HG03103 (cell line): ENCODE data around the gene ZBTB39.
"Not testable (repeated sequence)": the region's sequence is repeated elsewhere in the genome, so short reads cannot be mapped to it uniquely, and the experiment has no call there.

Experiments used
- ATAC-seq: cut with Tn5 transposase; IDR thresholded peaks from one replicate; pipeline ENCODE4 v1.9.1; 2021; ENCODE audit warnings: low read depth; ENCODE audit not compliant: unreplicated experiment

ZBTB39 gene

DNA sequence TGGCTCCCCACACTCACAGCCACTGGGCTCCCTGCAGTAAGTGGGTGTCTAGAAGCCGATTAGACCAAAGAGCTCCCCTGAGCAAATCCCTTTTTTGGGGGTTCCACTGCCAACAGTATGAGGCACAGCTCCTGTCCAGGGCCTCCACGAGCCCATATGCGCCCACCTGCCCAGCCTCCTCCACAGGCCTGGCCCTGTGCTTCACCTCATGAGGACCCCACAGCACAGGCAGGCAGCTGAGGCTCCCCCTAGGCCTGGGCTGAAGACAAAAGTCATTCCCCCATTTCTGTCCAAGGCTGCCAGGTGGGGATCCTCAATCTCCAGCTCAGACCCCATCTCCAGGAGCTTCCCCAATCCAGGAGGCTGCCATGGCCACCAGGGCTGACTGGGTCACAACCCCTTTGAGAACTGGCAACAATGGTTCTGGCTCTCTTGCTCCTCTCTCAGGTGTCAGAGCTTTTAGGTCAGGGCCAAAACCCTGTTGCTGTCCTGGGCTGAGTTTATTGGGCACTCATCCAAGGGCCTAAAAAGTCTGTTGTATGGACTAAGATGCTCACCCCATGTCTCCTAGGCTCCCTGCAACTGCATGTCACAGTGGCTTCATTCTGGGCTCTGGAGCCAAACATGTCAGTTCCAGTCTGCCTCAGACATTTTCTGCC is 23.6 kb downstream of the ZBTB39 start:
- not testable (repeated sequence) for ATAC-seq

DNA sequence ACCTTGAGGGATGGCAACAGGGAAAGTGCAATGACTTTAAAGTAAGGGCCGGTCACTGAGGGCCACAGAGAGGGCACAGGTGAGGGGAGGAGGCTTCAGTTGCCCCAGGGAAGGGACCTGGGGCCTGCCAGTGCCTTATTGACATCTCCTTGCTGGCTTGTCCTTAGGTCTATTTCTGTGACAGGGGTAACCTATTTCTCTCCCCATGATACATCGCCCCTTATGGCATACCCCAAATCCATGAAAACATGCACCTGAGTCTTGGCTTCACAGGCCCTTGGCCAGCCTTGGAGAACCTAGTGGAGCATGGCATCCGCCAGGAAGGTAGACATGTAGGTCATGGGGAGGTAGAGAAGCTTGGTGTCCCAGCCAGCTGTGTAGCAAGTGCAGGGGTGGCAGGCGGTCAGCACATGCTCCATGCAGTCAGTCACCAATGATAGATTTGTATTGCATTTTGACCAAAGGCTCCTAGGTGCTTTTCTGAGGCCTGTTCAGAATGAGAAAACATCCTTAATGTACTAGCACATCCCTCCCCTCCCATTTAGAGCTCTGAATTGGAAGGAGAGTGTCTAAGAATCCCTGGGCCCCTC is 25.3 kb downstream of the ZBTB39 start:
- ATAC-seq, result no peak

GRCh38 chr12:56980268-56980667 is 26.1 kb downstream of the ZBTB39 start:
- no peak for ATAC-seq

DNA sequence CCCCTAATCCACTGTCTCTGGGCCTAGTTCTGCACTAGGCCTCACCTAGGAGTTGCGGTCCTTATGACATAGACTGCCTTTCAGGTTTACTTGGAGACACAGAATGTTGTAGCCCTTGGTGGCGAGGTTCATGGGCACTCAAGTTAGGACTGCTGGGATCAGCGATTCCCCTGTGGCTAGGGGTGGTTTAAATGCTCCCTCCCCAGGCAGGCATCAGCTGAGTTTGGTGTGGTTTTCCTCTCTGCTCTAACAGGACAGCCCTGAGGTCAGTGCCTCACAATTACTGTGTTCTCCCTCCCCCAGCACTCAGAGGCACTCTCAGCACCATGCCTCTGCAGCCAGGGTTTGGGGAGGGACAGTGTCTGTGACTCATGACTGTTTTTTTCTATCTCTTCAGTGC is 26.7 kb downstream of the ZBTB39 start:
- no peak for ATAC-seq

DNA sequence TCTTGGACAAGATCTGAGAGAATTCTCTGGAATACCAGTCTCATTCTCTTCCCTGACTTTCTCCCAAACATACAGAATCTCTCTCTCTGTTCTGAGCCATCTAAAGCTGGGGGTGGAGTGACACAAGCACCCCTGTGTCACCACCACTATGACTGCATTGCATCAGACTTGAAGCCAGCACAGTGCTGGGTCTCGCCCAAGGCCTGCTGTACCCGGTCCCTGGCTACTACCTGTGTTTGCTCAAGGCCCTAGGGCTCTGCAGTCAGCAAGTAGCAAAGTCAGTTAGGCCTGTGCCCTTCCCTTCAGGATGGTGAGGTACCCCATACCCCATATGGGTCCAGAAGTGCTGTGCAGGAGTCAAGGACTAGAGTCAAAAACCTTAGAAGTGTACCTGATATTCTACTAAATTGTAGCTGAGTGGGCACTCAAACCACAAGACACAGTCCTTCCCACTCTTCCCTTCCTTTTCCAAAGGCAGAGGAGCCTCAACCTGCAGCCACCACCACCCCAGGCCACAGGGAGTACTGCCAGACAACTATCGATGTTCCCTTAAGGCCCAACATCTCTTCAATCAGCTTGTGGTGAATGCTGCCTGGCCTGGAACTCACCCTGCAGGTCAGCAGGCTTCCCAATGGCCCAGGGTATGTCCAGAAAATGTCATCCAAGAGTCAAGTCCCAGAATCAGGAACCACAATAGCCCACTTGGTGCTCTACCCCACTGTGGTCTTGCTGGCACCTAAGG is 27.8 kb downstream of the ZBTB39 start:
- ATAC-seq, result no peak

DNA sequence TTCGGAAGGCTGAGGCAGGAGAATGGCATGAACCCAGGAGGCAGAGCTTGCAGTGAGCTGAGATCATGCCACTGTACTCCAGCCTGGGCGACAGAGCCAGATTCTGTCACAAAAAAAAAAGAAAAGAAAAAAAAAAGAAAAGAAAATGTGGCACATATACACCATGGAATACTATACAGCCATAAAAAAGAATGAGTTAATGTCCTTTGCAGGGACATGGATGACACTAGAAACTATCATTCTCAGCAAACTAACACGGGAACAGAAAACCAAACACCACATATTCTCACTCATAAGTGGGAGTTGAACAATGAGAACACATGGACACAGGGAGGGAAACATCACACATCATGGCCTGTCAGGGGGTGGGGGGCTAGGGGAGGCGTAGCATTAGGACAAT is 29.0 kb downstream of the ZBTB39 start:
- ATAC-seq, result not testable (repeated sequence)

DNA sequence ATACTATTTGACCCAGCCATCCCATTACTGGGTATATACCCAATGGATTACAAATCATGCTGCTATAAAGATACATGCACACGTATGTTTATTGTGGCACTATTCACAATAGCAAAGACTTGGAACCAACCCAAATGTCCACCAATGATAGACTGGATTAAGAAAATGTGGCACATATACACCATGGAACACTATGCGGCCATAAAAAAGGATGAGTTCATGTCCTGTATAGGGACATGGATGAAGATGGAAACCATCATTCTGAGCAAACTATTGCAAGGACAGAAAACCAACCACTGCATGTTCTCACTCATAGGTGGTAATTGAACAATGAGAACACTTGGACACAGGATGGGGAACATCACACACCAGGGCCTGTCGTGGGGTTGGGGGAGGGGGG is 32.1 kb downstream of the ZBTB39 start:
- not testable (repeated sequence) for ATAC-seq

- not testable (repeated sequence) for ATAC-seq
Observed at GRCh38 chr12:56968910-56969309, 37.4 kb downstream of the ZBTB39 start.

- ATAC-seq, result not testable (repeated sequence)
Observed at GRCh38 chr12:56965997-56966642, 40.2 kb downstream of the ZBTB39 start.

GRCh38 chr12:56965124-56965523 is 41.2 kb downstream of the ZBTB39 start:
- ATAC-seq, result not testable (repeated sequence)

- ATAC-seq, result not testable (repeated sequence)
Observed at GRCh38 chr12:56963557-56963956, 42.8 kb downstream of the ZBTB39 start.

- ATAC-seq, result not testable (repeated sequence)
Observed at GRCh38 chr12:56962247-56962646, 44.1 kb downstream of the ZBTB39 start.

DNA sequence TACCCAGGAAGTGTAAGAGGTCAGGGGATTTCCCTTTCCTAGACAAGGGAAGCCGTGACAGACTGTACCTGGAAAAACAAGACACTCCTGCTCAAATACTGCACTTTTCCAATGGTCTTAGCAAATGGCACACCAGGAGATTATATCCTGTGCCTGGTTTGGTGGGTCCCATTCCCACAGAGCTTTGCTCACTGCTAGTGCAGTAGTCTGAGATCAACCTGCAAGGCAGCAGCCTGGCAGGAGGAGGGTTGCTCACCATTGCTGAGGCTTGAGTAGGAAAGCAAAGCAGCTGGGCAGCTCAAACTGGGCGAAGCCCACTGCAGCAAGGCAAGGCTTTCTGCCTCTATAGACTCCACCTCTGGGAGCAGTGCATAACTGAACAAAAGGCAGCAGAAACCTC is 47.9 kb downstream of the ZBTB39 start:
- no peak for ATAC-seq

GRCh38 chr12:56957229-56958052 is 48.9 kb downstream of the ZBTB39 start, which contains the start of gene RDH16:
TSS of gene RDH16 (minus strand) at chr12:56957608. CDS start at chr12:56957462, 146 bp downstream.
- ATAC-seq, result no peak

DNA sequence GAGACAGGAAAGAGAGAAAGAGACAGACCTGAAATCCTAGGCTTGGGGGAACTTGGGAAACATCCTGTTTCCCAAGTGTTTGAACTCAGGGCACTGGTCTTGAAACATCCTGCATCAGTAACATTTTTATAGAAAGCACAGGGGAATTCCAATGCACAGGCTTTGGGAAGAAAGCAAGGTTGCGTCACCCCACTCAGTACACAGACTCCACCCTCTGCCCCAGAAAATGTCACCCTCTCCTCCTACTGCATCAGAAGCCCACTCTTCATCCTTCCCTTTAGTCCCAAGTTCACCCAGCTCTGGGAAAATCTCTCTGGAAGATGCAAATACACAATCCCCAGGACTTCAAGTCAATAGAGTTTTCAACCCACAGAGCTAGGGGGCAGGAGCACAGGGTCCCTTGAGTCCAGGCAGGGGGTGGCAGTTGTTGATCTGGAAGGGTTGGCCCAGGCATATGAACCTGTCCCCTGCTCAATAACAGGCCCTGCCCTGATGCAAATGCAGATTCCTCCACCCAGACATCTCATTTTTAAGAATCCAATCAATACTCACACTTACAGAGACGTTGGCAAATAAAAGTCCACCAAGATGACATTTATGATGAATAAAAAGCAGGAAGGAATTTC is 50.6 kb downstream of the ZBTB39 start:
- no peak for ATAC-seq

DNA sequence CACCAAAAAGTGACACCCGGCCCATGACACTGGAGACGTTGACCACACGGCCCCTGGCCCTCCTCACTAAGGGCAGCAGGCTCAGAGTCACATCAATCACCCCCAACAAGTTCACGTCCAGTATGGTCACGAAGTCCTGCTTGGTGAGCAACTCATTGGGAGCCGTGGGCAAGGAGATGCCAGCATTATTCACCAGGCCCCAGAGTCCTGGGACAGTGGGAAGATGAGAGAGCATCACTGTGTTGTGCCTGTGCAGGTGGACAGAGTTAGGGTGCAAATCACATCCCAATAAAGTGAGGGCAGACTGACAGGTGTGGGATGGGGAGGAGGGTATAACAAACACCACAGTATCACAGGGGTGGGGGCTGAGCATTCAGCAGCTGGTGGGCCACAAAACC is 51.4 kb downstream of the ZBTB39 start:
- ATAC-seq, result no peak

- no peak for ATAC-seq
Observed at GRCh38 chr12:56954057-56954957, 52.0 kb downstream of the ZBTB39 start.

DNA sequence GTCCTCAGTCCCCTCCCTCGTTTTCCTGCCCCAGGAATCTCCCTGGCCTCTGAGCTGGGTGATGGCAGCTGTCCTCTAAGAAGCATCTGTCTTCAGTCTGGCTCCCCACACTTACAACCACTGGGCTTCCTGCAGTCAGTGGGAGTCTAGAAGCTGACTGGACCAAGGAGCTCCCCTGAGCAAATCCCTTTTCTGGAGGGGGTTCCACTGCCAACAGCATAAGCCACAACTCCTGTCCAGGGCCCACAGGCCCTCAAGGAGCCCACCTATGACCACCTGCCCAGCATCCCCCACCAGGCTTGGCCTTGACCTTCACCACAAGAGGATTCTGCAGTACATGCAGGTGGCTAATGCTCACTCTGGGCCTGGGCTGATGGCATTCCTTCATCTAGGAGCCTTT is 53.0 kb downstream of the ZBTB39 start:
- no peak for ATAC-seq
